Hematopoietic multipotent progenitor cell treated with erythropoietin and hydrocortisone succinate and interleukin-3 and kit ligand, for 4 days (in vitro differentiated cells): Measurements from ENCODE around the gene CEBPB.

Experiments used
- DNase-seq: peaks from one replicate; pipeline ENCODE4 v3.0.0-alpha.2; 2015

The CEBPB gene

GRCh38 chr20:50170549-50171220, 19.9 kb upstream of the CEBPB start:
- DNase-seq: no peak

GRCh38 chr20:50172347-50173013, 18.1 kb upstream of the CEBPB start:
- peak; percentile 41 for DNase-seq

DNA sequence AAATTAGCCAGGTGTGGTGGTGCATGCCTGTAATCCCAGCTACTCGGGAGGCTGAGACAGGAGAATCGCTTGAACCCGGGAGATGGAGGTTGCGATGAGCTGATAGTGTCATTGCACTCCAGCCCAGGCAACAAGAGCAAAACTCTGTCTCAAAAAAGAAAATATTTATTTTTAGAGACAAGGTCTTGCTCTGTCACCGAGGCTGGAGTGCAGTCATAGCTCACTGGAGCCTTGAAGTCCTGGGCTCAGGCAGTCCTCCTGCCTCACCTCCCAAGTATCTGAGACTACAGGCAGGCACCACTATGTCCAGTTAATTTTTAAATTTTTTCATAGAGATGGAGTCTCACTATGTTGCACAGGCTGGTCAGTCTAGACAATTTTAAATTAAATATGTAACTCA, 16.2 kb upstream of the CEBPB start:
- no peak for DNase-seq

GRCh38 chr20:50175938-50176933, 14.4 kb upstream of the CEBPB start:
- no peak for DNase-seq

- DNase-seq: peak; percentile 46
Observed at GRCh38 chr20:50178672-50179071, 12.0 kb upstream of the CEBPB start.

DNA sequence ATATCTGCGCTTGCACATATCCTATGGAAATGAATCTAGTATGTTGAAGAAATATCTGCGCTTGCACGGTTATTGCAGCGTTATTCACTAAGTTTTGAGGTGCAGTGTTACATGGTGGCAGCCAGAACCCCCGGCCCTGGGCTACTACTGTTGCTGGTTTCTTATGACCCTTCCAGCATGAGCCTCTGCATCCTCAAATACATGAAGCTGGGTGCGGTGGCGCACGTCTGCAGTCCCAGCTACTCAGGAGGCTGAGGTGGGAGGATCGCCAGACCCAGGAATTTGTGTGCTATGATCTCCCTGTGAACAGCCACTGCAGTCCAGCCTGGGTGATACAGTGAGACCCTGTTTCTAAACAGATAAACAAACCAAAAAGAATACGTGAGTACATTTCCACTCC, 9.3 kb upstream of the CEBPB start:
- DNase-seq: no peak

- DNase-seq: no peak
Observed at GRCh38 chr20:50182346-50182745, 8.3 kb upstream of the CEBPB start.

GRCh38 chr20:50185426-50185825, 5.2 kb upstream of the CEBPB start:
- no peak for DNase-seq

DNA sequence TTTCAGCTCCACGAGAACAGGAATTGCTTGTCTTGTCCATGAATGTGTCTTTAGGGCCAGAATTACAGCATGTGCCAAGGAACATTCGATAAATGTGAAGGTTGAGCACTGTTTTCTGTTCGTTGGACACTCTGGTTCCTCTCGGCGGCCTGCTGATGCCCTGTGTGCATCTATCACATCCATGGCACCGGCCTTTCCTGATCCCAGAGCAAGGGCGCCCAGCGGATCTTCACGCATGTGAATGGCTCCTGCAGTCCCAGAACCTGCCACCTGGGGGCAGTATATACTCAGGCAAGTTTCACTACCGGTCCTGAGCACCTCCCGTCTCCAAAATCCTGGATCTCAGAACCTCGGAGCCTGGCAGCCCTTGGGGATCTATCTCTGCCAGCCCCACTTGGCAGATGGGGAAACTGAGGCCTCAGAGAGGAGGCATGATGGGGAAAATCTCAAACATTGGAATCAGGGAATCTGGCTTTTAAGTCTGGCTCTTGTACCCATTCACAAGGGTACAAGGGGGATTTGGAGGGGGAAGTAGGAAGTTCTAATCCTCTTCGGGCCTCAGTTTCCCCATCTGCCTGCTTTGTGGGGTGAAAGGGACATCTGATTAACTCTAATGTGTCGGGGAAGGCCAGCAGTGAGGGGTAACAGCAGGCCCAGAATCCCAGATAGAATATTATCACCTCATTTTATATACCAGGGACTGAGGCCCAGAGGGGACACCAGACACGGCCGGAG, 4.3 kb upstream of the CEBPB start:
- DNase-seq: peak; percentile 90

GRCh38 chr20:50186987-50187402, 3.6 kb upstream of the CEBPB start:
- no peak for DNase-seq

GRCh38 chr20:50187403-50188051, 3.1 kb upstream of the CEBPB start:
- DNase-seq: peak; percentile 56

- DNase-seq: no peak
Observed at GRCh38 chr20:50188287-50188688, 2.3 kb upstream of the CEBPB start.

DNA sequence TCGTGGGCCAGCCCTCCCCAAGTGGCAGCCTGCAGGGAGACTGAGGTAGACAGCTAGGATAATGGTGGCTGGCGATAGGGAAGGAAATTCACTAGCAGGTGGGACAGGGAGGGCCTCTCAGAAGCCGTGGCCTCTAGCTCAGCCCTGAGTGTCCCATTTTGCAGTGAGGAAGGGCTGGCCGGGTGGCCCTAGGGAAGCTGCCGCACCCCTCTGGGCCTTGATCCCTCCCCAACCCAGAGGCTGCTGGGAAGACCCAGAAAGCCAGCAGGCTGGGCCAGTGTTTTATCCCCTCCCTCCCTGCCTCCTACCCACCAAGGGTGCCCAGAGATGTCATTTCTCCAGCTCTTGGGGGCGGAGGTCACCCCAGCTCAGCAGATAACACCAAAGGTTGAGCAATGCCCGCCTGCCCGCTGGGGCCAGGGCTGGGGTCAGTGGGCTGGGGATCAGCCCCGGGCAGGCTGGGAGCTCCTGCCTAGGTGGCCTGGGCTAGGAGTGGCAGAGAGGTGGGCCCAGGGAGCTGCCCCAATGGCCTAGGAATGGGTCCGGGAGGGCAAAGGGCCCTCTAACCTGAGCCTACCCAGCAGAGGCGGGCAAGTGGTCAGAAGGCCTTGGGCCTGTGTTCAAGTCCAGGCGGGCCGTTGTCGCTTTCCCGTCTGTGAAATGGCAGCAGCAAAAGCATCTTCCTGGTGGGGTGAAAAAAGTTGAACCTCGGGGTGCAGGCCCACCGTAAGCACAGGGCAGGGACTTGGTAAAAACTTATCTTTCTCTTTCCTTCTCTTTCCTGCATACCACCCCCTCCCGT, 1.6 kb upstream of the CEBPB start:
- DNase-seq: peak; percentile 33

GRCh38 chr20:50189681-50190250, 864 bp upstream of the CEBPB start:
- peak; percentile 69 for DNase-seq

DNA sequence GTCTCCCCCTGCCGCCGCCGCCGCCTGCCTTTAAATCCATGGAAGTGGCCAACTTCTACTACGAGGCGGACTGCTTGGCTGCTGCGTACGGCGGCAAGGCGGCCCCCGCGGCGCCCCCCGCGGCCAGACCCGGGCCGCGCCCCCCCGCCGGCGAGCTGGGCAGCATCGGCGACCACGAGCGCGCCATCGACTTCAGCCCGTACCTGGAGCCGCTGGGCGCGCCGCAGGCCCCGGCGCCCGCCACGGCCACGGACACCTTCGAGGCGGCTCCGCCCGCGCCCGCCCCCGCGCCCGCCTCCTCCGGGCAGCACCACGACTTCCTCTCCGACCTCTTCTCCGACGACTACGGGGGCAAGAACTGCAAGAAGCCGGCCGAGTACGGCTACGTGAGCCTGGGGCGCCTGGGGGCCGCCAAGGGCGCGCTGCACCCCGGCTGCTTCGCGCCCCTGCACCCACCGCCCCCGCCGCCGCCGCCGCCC, 474 bp downstream of the CEBPB start:
- DNase-seq: peak; percentile 83

DNA sequence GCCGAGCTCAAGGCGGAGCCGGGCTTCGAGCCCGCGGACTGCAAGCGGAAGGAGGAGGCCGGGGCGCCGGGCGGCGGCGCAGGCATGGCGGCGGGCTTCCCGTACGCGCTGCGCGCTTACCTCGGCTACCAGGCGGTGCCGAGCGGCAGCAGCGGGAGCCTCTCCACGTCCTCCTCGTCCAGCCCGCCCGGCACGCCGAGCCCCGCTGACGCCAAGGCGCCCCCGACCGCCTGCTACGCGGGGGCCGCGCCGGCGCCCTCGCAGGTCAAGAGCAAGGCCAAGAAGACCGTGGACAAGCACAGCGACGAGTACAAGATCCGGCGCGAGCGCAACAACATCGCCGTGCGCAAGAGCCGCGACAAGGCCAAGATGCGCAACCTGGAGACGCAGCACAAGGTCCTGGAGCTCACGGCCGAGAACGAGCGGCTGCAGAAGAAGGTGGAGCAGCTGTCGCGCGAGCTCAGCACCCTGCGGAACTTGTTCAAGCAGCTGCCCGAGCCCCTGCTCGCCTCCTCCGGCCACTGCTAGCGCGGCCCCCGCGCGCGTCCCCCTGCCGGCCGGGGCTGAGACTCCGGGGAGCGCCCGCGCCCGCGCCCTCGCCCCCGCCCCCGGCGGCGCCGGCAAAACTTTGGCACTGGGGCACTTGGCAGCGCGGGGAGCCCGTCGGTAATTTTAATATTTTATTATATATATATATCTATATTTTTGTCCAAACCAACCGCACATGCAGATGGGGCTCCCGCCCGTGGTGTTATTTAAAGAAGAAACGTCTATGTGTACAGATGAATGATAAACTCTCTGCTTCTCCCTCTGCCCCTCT, 1.1 kb downstream of the CEBPB start:
- peak; percentile 83 for DNase-seq

DNA sequence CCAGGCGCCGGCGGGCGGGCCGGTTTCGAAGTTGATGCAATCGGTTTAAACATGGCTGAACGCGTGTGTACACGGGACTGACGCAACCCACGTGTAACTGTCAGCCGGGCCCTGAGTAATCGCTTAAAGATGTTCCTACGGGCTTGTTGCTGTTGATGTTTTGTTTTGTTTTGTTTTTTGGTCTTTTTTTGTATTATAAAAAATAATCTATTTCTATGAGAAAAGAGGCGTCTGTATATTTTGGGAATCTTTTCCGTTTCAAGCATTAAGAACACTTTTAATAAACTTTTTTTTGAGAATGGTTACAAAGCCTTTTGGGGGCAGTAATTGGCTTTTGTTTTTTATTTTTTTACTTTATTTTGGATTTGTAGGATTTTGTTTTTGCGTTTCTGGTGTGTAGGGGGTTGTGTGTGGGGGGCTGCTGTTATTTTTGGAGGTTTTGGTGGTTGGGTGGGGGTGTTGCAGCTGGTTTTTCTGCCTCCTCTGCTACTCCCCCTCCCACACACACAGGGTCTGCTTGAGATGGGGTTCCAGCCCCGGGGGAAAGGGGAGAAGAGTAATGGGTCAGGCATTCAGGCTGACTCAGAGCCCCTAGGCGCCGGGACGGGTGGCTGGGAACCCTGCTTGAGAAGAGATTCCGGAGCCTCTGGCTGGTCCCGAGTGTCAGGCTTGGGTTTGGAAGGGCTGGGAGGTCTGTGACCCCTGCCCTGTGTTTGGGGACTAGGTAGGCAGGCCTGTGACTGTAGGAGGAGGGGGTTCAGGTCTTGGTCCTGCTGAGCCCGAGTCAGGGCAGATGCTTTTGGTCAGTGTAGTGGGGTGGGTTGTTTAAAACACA, 2.0 kb downstream of the CEBPB start:
- peak; percentile 96 for DNase-seq

DNA sequence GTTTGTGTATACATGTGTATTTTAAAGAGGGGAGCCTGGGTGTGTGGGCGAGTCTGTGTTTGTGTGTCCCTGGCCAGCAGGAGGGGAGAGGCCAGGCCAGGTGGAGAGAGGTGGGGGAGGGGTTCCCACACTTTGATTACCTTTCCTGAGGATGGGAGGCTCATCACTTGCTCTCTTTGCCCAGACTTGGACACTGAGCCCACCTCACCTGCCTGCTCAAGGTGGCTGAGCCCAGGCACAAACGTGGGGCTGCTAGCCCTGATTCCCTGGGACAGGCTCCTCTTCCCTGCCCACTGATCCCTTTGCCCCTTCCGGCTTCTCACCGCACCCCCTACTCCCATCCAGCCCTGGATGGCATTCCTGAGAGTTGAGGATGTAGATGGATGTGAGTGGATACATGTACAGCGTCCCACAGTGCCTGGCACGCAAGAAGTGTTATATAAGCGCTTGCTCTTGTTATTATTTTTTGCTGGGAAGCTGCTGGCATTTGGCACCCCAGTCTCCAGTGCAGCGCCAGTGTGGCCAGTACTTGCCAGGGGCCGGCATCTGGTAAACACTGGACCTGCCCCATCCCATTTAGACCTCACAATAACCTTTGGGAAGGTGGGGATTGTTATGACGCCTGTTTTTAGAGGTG, 2.7 kb downstream of the CEBPB start:
- no peak for DNase-seq
